ENCODE data around the gene COMT. TPM values are rescaled to one million over a fixed set of nuclear protein-coding genes. Genes with fewer than 3 reads are reported as not detected.
A peak's percentile ranks its signal among the peaks of the same experiment; 100 is the strongest.

Gene COMT
- total and polyA plus RNA-seq, 9 of the 15 experiments (the other 6 are each of a cell fraction or from before 2014, with no cell fraction given), result 12.5 to 351 (median 155) TPM

- TF ChIP-seq ZNF316 (IDR thresholded peaks at IDR 0.05) (no peak), GABPB2 (CRISPR knock-in tag; conservative IDR thresholded peaks at IDR 0.05) (no peak; the same call in 1 of the 2 replicates), ZMIZ1 (IDR thresholded peaks at IDR 0.05; ENCODE audit: low read depth in 2 of 2, low read length in 2 of 2) (peak in 1 of 2 experiments; percentile 51; a peak in 2 of 4 replicates), BMI1 (IDR thresholded peaks at IDR 0.05; ENCODE audit: low read length) (no peak), HINFP (tag; conservative IDR thresholded peaks at IDR 0.05; ENCODE audit: low read depth) (no peak), PBX2 (CRISPR knock-in tag; IDR thresholded peaks at IDR 0.05; ENCODE audit: low read depth) (no peak), PBX2 (tag; conservative IDR thresholded peaks at IDR 0.05; ENCODE audit: low read depth) (no peak), GTF2A2 (tag; IDR thresholded peaks at IDR 0.05) (no peak), NFIX (CRISPR knock-in tag; IDR thresholded peaks at IDR 0.05; ENCODE audit: low read depth) (no peak), MYC (IDR thresholded peaks at IDR 0.05; ENCODE audit: low read depth, low read length) (peak; percentile 68), MYC (CRISPR knock-in tag; IDR thresholded peaks at IDR 0.05; ENCODE audit: borderline replicate concordance, low read depth) (peak; percentile 57; the same call in 1 of the 2 replicates), RAD51 (IDR thresholded peaks at IDR 0.05; ENCODE audit: borderline replicate concordance, low read depth) (no peak), PRPF4 (IDR thresholded peaks at IDR 0.05; ENCODE audit: insufficient read depth, low read depth, low read length, poor library complexity, severe bottlenecking) (no peak), PHF8 (IDR thresholded peaks at IDR 0.05; ENCODE audit: borderline replicate concordance, low read length) (no peak), UBTF (IDR thresholded peaks at IDR 0.05; ENCODE audit: borderline replicate concordance in 1 of 2, low read depth in 2 of 2, low read length in 2 of 2) (peak in 1 of 2 experiments; percentile 68; a peak in 1 of 4 replicates), SPI1 (IDR thresholded peaks at IDR 0.05; ENCODE audit: borderline replicate concordance, low read depth, low read length) (no peak), ZFP1 (CRISPR knock-in tag; IDR thresholded peaks at IDR 0.05) (no peak), SMAD3 (CRISPR knock-in tag; conservative IDR thresholded peaks at IDR 0.05) (peak; percentile 53; the same call in 1 of the 2 replicates)
These were observed 71.9 kb downstream of the COMT start (continued) for GRCh38 chr22:20013382-20013871.
